Type B pancreatic cell (in vitro differentiated cells): ENCODE data around the gene LRP11. TPM values are rescaled to one million over a fixed set of nuclear protein-coding genes. Genes with fewer than 3 reads are reported as not detected.
"Not testable (repeated sequence)": the region's sequence is repeated elsewhere in the genome, so short reads cannot be mapped to it uniquely, and the experiment has no call there.

Experiments used
- DNase-seq: peaks from one replicate; pipeline ENCODE4 v3.0.0; 2021; ENCODE audit warnings: mixed read lengths; ENCODE audit not compliant: unreplicated experiment; ENCODE audit errors: extremely low spot score
- H3K27ac Mint-ChIP-seq: 2 replicates; pipeline ENCODE4 v1.8.0; 2021; ENCODE audit warnings: mild to moderate bottlenecking, mixed read lengths
- H3K27me3 Mint-ChIP-seq: 2 replicates; pipeline ENCODE4 v1.8.0; 2021; ENCODE audit warnings: mixed read lengths
- H3K36me3 Mint-ChIP-seq: 2 replicates; pipeline ENCODE4 v1.8.0; 2021; ENCODE audit warnings: mixed read lengths
- H3K4me1 Mint-ChIP-seq: one replicate; pipeline ENCODE4 v1.8.0; 2021; ENCODE audit warnings: mixed read lengths; ENCODE audit not compliant: unreplicated experiment
- H3K4me3 Mint-ChIP-seq: 2 replicates; pipeline ENCODE4 v1.8.0; 2021; ENCODE audit warnings: mild to moderate bottlenecking, mixed read lengths
- H3K9me3 Mint-ChIP-seq: 2 replicates; pipeline ENCODE4 v1.8.0; 2021; ENCODE audit warnings: mixed read lengths
- CTCF ChIP-seq: fragments of 200-600 bp; sonication (generic); conservative IDR thresholded peaks from 2 replicates; pipeline ENCODE4 v1.5.0; 2021; ENCODE audit warnings: antibody characterized with exemption, mild to moderate bottlenecking
- total RNA-seq: library from RNA; stranded (reverse); gene quantifications from 2 replicates; pipeline ENCODE4 v1.2.1, GENCODE V29; 2021; ENCODE audit warnings: low replicate concordance

The LRP11 gene
- total RNA-seq, 1 donor from 2014 or later = 56.6 TPM

DNA sequence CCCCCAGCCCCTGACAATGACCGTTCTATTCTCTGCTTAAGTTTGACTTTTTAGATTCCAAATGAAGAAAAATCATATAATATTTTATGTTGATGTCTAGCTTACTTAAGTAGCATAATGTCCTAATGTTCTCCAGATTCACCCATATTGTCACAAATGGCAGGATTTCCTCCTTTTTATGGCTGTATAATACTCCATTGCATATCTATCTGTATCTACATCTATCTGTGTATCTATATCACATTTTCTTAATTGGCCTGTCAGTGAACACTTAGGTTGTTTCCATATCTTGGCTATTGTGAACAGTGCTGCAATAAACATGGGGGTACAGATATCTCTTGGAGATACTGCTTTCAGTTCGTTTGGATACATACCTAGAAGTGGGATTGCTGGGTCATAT is 7.0 kb upstream of the LRP11 start:
- Mint-ChIP-seq H3K27me3 (peaks cover 5% of the 10 kb centered on the region), H3K27ac (no peak overlapping the region), H3K4me3 (no peak overlapping the region), H3K9me3 (no peaks in the 10 kb centered on the region), H3K4me1 (no peaks in the 10 kb centered on the region), H3K36me3 (no peaks in the 10 kb centered on the region)
- no peak for TF ChIP-seq CTCF
- DNase-seq = no peak

- H3K9me3 Mint-ChIP-seq = no peaks in the 10 kb centered on the region
- no peaks in the 10 kb centered on the region for H3K36me3 Mint-ChIP-seq
- H3K27me3 Mint-ChIP-seq = peaks cover 5% of the 10 kb centered on the region
- TF ChIP-seq CTCF = no peak
- no peak overlapping the region for H3K4me3 Mint-ChIP-seq
- peaks cover 4% of the 10 kb centered on the region for H3K4me1 Mint-ChIP-seq
- DNase-seq = no peak
- H3K27ac Mint-ChIP-seq = no peak overlapping the region
Measured at GRCh38 chr6:149869275-149869892, 5.2 kb upstream of the LRP11 start.

GRCh38 chr6:149867876-149868640 is 3.9 kb upstream of the LRP11 start:
- no peak for DNase-seq
- TF ChIP-seq CTCF = no peak
- no peak overlapping the region for H3K4me3 Mint-ChIP-seq
- peaks cover 5% of the 10 kb centered on the region for H3K27me3 Mint-ChIP-seq
- peaks cover 5% of the 10 kb centered on the region for H3K4me1 Mint-ChIP-seq
- no peaks in the 10 kb centered on the region for H3K9me3 Mint-ChIP-seq
- no peaks in the 10 kb centered on the region for H3K36me3 Mint-ChIP-seq
- peak overlapping the region; percentile 12 for H3K27ac Mint-ChIP-seq

DNA sequence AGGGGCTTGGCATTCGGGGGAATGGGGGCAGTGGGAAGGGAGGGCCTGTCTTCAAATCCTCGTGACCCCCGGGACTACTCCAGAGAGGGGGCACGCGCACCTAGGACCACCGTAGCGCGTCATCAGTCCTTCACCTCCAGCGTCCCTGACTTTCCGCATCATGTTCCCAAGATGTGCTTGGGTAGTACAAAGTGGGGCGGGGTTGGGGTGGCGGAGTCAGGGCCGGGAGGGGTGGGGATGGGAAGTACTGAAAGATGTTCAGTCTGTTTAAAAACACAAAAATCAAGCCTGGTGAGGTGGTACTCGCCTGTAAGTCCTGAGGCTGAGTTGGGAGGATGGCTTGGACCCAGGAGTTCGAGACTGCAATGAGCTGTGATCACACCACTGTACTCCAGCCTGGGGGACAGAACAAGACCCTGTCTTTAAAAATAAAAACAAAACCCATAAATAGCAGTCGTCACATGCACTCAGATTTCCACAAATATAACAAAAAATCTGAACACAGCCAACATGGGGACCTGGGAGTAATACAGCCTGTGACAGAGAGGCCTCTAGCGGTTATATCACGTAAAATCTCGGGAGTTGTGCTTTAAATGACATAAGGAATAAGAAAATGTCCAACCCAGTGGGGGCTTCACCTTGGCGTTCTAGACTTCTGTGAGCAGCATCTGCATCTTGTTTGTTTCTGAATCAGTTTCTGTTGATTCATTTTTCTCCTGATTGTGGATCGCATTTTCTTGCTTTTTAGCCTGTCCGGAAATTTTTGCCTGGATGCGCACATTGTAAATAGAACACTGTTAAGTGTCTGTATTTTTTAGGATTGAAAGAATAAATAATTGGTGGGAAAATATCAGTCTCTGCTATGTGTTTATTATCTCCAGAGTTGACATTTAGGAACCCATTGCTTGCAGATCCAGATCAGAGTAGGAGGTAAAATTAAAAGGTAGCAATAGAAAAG is 698 bp upstream of the LRP11 start:
- Mint-ChIP-seq H3K9me3 (no peaks in the 10 kb centered on the region), H3K4me1 (peaks cover 31% of the 10 kb centered on the region), H3K27ac (peak overlapping the region; percentile 92), H3K4me3 (peak overlapping the region; percentile 85), H3K27me3 (peaks cover 5% of the 10 kb centered on the region), H3K36me3 (peaks cover 10% of the 10 kb centered on the region)
- no peak for DNase-seq
- TF ChIP-seq CTCF = peak; percentile 76

- H3K27ac Mint-ChIP-seq = peak overlapping the region; percentile 96
- H3K27me3 Mint-ChIP-seq = peaks cover under 1% of the 10 kb centered on the region
- peak overlapping the region; percentile 94 for H3K4me3 Mint-ChIP-seq
- no peak for TF ChIP-seq CTCF
- no peaks in the 10 kb centered on the region for H3K9me3 Mint-ChIP-seq
- no peak for DNase-seq
- H3K36me3 Mint-ChIP-seq = peaks cover 10% of the 10 kb centered on the region
- peaks cover 33% of the 10 kb centered on the region for H3K4me1 Mint-ChIP-seq
Measured at GRCh38 chr6:149862922-149863697, 1.0 kb downstream of the LRP11 start.

DNA sequence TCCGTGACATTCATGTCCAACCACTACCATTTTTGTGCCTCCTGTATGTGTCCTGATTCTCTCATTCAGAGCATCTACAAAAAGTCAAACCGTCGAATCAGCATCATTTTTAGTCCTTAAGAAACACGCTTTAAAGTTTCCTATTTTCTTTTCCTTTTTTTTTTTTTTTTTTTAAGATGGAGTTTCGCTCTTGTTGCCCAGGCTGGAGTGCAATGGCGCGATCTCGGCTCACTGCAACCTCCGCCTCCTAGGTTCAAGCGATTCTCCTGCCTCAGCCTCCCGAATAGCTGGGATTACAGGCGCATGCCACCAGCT is 1.8 kb downstream of the LRP11 start:
- Mint-ChIP-seq H3K27ac (peak overlapping the region; percentile 91), H3K4me3 (peak overlapping the region; percentile 94), H3K4me1 (peaks cover 34% of the 10 kb centered on the region)
- not testable (repeated sequence) for H3K27me3 Mint-ChIP-seq, H3K9me3 Mint-ChIP-seq, H3K36me3 Mint-ChIP-seq, DNase-seq
